NB4 (cell line): ENCODE results near the gene CPT1B.

Source experiments
- POLR2A ChIP-seq: IDR thresholded peaks from 2 replicates; pipeline ENCODE4 v1.6.1; 2011; ENCODE audit warnings: mild to moderate bottlenecking; ENCODE audit not compliant: insufficient read length; ENCODE audit errors: extremely low read depth
- TF ChIP-seq, protein P1 (sequence below): IDR thresholded peaks from 2 replicates; pipeline ENCODE4 v1.6.1; 2011; ENCODE audit warnings: low read depth, low read length
- TF ChIP-seq, protein P2 (sequence below): IDR thresholded peaks from one replicate; pipeline ENCODE4 v1.5.1; 2012; ENCODE audit warnings: low read depth, low read length

DNA sequence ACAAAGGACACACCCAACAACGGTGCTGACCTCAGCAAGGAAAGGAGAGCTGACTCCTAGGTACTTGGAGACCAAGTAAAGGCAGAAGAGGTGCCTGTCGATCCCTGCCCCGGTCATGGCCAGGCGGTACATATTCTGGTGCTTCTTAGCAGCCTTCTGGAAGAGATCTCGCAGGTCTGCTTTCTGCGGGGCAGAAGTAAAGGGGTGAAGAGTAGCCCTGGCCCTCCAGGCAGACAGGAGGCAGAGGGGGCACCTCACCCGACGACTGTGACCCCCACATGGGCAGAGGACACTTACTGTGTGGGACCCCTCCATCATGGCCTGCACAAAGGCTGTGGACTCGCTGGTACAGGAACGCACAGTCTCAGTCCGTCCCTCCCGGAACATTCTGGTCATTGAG is 7.4 kb downstream of the CPT1B start:
- TF ChIP-seq, protein P1, sequence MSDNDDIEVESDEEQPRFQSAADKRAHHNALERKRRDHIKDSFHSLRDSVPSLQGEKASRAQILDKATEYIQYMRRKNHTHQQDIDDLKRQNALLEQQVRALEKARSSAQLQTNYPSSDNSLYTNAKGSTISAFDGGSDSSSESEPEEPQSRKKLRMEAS, result no peak
- no peak for TF ChIP-seq POLR2A
- TF ChIP-seq, protein P2, sequence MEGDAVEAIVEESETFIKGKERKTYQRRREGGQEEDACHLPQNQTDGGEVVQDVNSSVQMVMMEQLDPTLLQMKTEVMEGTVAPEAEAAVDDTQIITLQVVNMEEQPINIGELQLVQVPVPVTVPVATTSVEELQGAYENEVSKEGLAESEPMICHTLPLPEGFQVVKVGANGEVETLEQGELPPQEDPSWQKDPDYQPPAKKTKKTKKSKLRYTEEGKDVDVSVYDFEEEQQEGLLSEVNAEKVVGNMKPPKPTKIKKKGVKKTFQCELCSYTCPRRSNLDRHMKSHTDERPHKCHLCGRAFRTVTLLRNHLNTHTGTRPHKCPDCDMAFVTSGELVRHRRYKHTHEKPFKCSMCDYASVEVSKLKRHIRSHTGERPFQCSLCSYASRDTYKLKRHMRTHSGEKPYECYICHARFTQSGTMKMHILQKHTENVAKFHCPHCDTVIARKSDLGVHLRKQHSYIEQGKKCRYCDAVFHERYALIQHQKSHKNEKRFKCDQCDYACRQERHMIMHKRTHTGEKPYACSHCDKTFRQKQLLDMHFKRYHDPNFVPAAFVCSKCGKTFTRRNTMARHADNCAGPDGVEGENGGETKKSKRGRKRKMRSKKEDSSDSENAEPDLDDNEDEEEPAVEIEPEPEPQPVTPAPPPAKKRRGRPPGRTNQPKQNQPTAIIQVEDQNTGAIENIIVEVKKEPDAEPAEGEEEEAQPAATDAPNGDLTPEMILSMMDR, result no peak
